GM10266 (cell line): ENCODE data around the gene SCARF1.
A peak's percentile ranks its signal among the peaks of the same experiment; 100 is the strongest.

Experiments
- DNase-seq: peaks from one replicate; pipeline ENCODE4 v3.0.0; 2012; ENCODE audit errors: extremely low spot score
- CTCF ChIP-seq: IDR thresholded peaks from 2 replicates; pipeline ENCODE4 v1.5.1; 2012; ENCODE audit warnings: mild to moderate bottlenecking, low read depth; ENCODE audit not compliant: control insufficient read depth, insufficient read depth; ENCODE audit errors: missing control alignments

SCARF1 gene

GRCh38 chr17:1612400-1612799 is 33.1 kb downstream of the SCARF1 start:
- TF ChIP-seq CTCF, result no peak
- no peak for DNase-seq

- no peak for DNase-seq
- no peak for TF ChIP-seq CTCF
These were observed 33.8 kb downstream of the SCARF1 start for GRCh38 chr17:1611715-1612114.

- DNase-seq, result no peak
- TF ChIP-seq CTCF, result no peak
These were observed 36.9 kb downstream of the SCARF1 start for GRCh38 chr17:1608676-1609075.

GRCh38 chr17:1607971-1608320 is 37.6 kb downstream of the SCARF1 start:
- no peak for TF ChIP-seq CTCF
- DNase-seq, result no peak

- DNase-seq, result peak; percentile 50
- TF ChIP-seq CTCF, result no peak
These were observed 39.1 kb downstream of the SCARF1 start for GRCh38 chr17:1606352-1606985.

- DNase-seq, result no peak
- TF ChIP-seq CTCF, result no peak
These were observed 39.7 kb downstream of the SCARF1 start for GRCh38 chr17:1605681-1606351.

GRCh38 chr17:1604831-1605528 is 40.6 kb downstream of the SCARF1 start:
- DNase-seq, result no peak
- TF ChIP-seq CTCF, result no peak
